Astrocyte (in vitro differentiated cells and primary cell): ENCODE data around the gene ELFN2. TPM values are rescaled to one million over a fixed set of nuclear protein-coding genes. Genes with fewer than 3 reads are reported as not detected.

Experiments
- DNase-seq: peaks from one replicate; pipeline ENCODE4 v3.0.0-alpha.2; 2010; ENCODE audit warnings: low read depth
- FAIRE-seq: peaks from 2 replicates; lab custom pipeline; 2011; peaks lifted over from hg19 to GRCh38; lab: Jason Lieb, UNC
- H2AFZ ChIP-seq: 2 replicates; pipeline ENCODE4 v1.6.0; 2012; ENCODE audit warnings: low read depth, low read length, inconsistent platforms
- H3K27ac ChIP-seq: 2 replicates; pipeline ENCODE4 v1.5.1; 2011; ENCODE audit warnings: low read depth, low read length, inconsistent platforms
- H3K27me3 ChIP-seq: 2 replicates; pipeline ENCODE4 v1.6.0; 2011; ENCODE audit warnings: low read length, inconsistent platforms; ENCODE audit not compliant: insufficient read depth
- H3K36me3 ChIP-seq: 2 replicates; pipeline ENCODE4 v1.5.1; 2011; ENCODE audit warnings: low read length, inconsistent platforms; ENCODE audit not compliant: insufficient read depth
- H3K4me1 ChIP-seq: 2 replicates; pipeline ENCODE4 v1.5.1; 2011; ENCODE audit warnings: low read length, inconsistent platforms; ENCODE audit not compliant: insufficient read depth
- H3K4me2 ChIP-seq: 2 replicates; pipeline ENCODE4 v1.6.0; 2012; ENCODE audit warnings: low read length, inconsistent platforms
- H3K4me3 ChIP-seq: 2 replicates; pipeline ENCODE4 v1.5.1; 2011; ENCODE audit warnings: low read depth, mild to moderate bottlenecking, low read length, inconsistent platforms; ENCODE audit not compliant: insufficient read depth
- H3K79me2 ChIP-seq: 2 replicates; pipeline ENCODE4 v1.6.0; 2012; ENCODE audit warnings: mild to moderate bottlenecking, low read length, inconsistent platforms; ENCODE audit not compliant: insufficient read depth
- H3K9ac ChIP-seq: 2 replicates; pipeline ENCODE4 v1.6.0; 2012; ENCODE audit warnings: mild to moderate bottlenecking, low read length, inconsistent platforms
- H3K9me3 ChIP-seq: 2 replicates; pipeline ENCODE4 v1.5.1; 2012; ENCODE audit warnings: low read depth, mild to moderate bottlenecking, low read length, inconsistent platforms; ENCODE audit not compliant: insufficient read depth
- H4K20me1 ChIP-seq: 2 replicates; pipeline ENCODE4 v1.6.0; 2012; ENCODE audit warnings: low read length, inconsistent platforms; ENCODE audit not compliant: insufficient read depth
- H3K27ac Mint-ChIP-seq: one replicate; pipeline ENCODE4 v1.8.0; 2021; ENCODE audit warnings: mild to moderate bottlenecking, mixed read lengths; ENCODE audit not compliant: unreplicated experiment
- H3K27me3 Mint-ChIP-seq: one replicate; pipeline ENCODE4 v1.8.0; 2021; ENCODE audit warnings: low read depth, mixed read lengths; ENCODE audit not compliant: unreplicated experiment
- H3K36me3 Mint-ChIP-seq: one replicate; pipeline ENCODE4 v1.8.0; 2021; ENCODE audit warnings: low read depth, mixed read lengths; ENCODE audit not compliant: unreplicated experiment
- H3K4me1 Mint-ChIP-seq: one replicate; pipeline ENCODE4 v1.8.0; 2021; ENCODE audit warnings: low read depth, mixed read lengths; ENCODE audit not compliant: unreplicated experiment
- H3K4me3 Mint-ChIP-seq: one replicate; pipeline ENCODE4 v1.8.0; 2021; ENCODE audit warnings: mild to moderate bottlenecking, moderate library complexity, mixed read lengths; ENCODE audit not compliant: unreplicated experiment
- H3K9me3 Mint-ChIP-seq: one replicate; pipeline ENCODE4 v1.8.0; 2021; ENCODE audit warnings: mild to moderate bottlenecking, mixed read lengths; ENCODE audit not compliant: unreplicated experiment
- EZH2 ChIP-seq: IDR thresholded peaks from 2 replicates; pipeline ENCODE4 v1.6.1; 2012; ENCODE audit warnings: mild to moderate bottlenecking, low read length, inconsistent platforms; ENCODE audit not compliant: insufficient read depth
- total RNA-seq: library from RNA; stranded (reverse); gene quantifications from 2 replicates; pipeline ENCODE4 v1.2.1, GENCODE V29; 2021
- TF ChIP-seq, protein P1 (sequence below): IDR thresholded peaks from 2 replicates; pipeline ENCODE4 v1.5.1; 2011; ENCODE audit warnings: low read depth, mild to moderate bottlenecking, inconsistent platforms, low read length, moderate library complexity; ENCODE audit not compliant: insufficient read depth

Gene ELFN2
- total RNA-seq, 1 donor from 2014 or later: 2.8 TPM

GRCh38 chr22:37425800-37426705, 1.2 kb downstream of the ELFN2 start:
- peaks cover 7% of the 10 kb centered on the region for H4K20me1 ChIP-seq
- peak overlapping the region; percentile 56 for H3K9ac ChIP-seq
- H3K4me3 ChIP-seq: peak overlapping the region; percentile 54
- no peaks in the 10 kb centered on the region for H3K9me3 Mint-ChIP-seq
- H3K9me3 ChIP-seq: no peaks in the 10 kb centered on the region
- H3K4me1 Mint-ChIP-seq: peaks cover 11% of the 10 kb centered on the region
- H3K4me2 ChIP-seq: peak overlapping the region; percentile 87
- no peak overlapping the region for H3K27ac Mint-ChIP-seq
- no peak for TF ChIP-seq EZH2
- TF ChIP-seq, protein P1, sequence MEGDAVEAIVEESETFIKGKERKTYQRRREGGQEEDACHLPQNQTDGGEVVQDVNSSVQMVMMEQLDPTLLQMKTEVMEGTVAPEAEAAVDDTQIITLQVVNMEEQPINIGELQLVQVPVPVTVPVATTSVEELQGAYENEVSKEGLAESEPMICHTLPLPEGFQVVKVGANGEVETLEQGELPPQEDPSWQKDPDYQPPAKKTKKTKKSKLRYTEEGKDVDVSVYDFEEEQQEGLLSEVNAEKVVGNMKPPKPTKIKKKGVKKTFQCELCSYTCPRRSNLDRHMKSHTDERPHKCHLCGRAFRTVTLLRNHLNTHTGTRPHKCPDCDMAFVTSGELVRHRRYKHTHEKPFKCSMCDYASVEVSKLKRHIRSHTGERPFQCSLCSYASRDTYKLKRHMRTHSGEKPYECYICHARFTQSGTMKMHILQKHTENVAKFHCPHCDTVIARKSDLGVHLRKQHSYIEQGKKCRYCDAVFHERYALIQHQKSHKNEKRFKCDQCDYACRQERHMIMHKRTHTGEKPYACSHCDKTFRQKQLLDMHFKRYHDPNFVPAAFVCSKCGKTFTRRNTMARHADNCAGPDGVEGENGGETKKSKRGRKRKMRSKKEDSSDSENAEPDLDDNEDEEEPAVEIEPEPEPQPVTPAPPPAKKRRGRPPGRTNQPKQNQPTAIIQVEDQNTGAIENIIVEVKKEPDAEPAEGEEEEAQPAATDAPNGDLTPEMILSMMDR: no peak
- peak overlapping the region; percentile 54 for H2AFZ ChIP-seq
- H3K4me1 ChIP-seq: peaks cover 18% of the 10 kb centered on the region
- H3K36me3 Mint-ChIP-seq: no peaks in the 10 kb centered on the region
- FAIRE-seq: no peak
- peak; percentile 73 for DNase-seq
- H3K79me2 ChIP-seq: no peaks in the 10 kb centered on the region
- H3K27me3 ChIP-seq: peaks cover 8% of the 10 kb centered on the region
- H3K4me3 Mint-ChIP-seq: peak overlapping the region; percentile 82
- no peak overlapping the region for H3K27ac ChIP-seq
- peaks cover 57% of the 10 kb centered on the region for H3K27me3 Mint-ChIP-seq
- H3K36me3 ChIP-seq: no peaks in the 10 kb centered on the region

DNA sequence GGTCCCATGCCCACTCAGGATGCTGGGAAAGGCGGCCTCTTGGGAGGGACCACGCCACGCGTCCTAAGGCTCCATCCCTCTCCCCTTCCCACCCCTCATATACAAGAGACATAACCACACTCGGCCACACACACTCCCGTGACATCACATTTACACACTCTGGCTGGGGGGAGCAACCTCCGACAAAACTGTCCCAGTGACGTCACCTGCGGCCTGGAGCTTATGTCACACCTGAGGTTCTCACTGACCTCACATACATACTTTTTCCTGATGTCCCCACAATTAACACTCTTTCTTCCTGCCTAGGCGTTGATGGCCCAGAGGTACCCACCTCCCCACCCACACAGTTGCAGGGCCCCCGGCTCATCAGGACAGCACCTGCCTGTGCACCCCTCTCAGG, 1.9 kb downstream of the ELFN2 start:
- no peaks in the 10 kb centered on the region for H3K9me3 Mint-ChIP-seq
- Histone ChIP-seq H4K20me1 (peaks cover 14% of the 10 kb centered on the region), H3K27ac (no peak overlapping the region), H2AFZ (no peak overlapping the region), H3K4me1 (peaks cover 20% of the 10 kb centered on the region), H3K4me2 (peak overlapping the region; percentile 87), H3K79me2 (no peaks in the 10 kb centered on the region), H3K36me3 (no peaks in the 10 kb centered on the region), H3K4me3 (no peak overlapping the region), H3K27me3 (peaks cover 15% of the 10 kb centered on the region), H3K9ac (no peak overlapping the region), H3K9me3 (no peaks in the 10 kb centered on the region)
- no peak overlapping the region for H3K27ac Mint-ChIP-seq
- H3K4me3 Mint-ChIP-seq: peak overlapping the region; percentile 51
- peaks cover 8% of the 10 kb centered on the region for H3K4me1 Mint-ChIP-seq
- no peak for TF ChIP-seq EZH2
- TF ChIP-seq, protein P1: no peak
- DNase-seq: no peak
- no peaks in the 10 kb centered on the region for H3K36me3 Mint-ChIP-seq
- peaks cover 60% of the 10 kb centered on the region for H3K27me3 Mint-ChIP-seq
- FAIRE-seq: no peak

GRCh38 chr22:37423283-37423682, 4.0 kb downstream of the ELFN2 start:
- H3K9me3 Mint-ChIP-seq: peaks cover 2% of the 10 kb centered on the region
- Histone ChIP-seq H3K27ac (no peak overlapping the region), H3K79me2 (no peaks in the 10 kb centered on the region), H2AFZ (no peak overlapping the region), H3K4me3 (no peak overlapping the region), H3K4me2 (no peak overlapping the region), H3K36me3 (no peaks in the 10 kb centered on the region), H3K27me3 (peaks cover 21% of the 10 kb centered on the region), H3K4me1 (peaks cover 22% of the 10 kb centered on the region), H3K9ac (no peak overlapping the region), H3K9me3 (no peaks in the 10 kb centered on the region), H4K20me1 (peaks cover 28% of the 10 kb centered on the region)
- no peak for DNase-seq
- H3K4me1 Mint-ChIP-seq: peaks cover 13% of the 10 kb centered on the region
- no peak overlapping the region for H3K4me3 Mint-ChIP-seq
- no peak overlapping the region for H3K27ac Mint-ChIP-seq
- peaks cover 2% of the 10 kb centered on the region for H3K36me3 Mint-ChIP-seq
- peaks cover 65% of the 10 kb centered on the region for H3K27me3 Mint-ChIP-seq
- TF ChIP-seq, protein P1: no peak
- TF ChIP-seq EZH2: no peak
- FAIRE-seq: no peak
